HG03039 (cell line): Measurements from ENCODE around the gene P2RY2.
"Not testable (repeated sequence)": the region's sequence is repeated elsewhere in the genome, so short reads cannot be mapped to it uniquely, and the experiment has no call there.

Source experiments
- ATAC-seq: cut with Tn5 transposase; IDR thresholded peaks from one replicate; pipeline ENCODE4 v1.9.1; 2021; ENCODE audit warnings: mild to moderate bottlenecking, moderate library complexity; ENCODE audit not compliant: unreplicated experiment

The P2RY2 gene

GRCh38 chr11:73265853-73266645, 48.0 kb downstream of the P2RY2 start:
- ATAC-seq: no peak

- no peak for ATAC-seq
Observed at GRCh38 chr11:73266646-73267020, 48.6 kb downstream of the P2RY2 start.

GRCh38 chr11:73267122-73267846, 49.2 kb downstream of the P2RY2 start:
- ATAC-seq: no peak

- ATAC-seq: no peak
Observed at GRCh38 chr11:73267906-73268540, 49.9 kb downstream of the P2RY2 start.

- no peak for ATAC-seq
Observed at GRCh38 chr11:73268671-73269271, 50.7 kb downstream of the P2RY2 start.

GRCh38 chr11:73269459-73270015, 51.5 kb downstream of the P2RY2 start:
- no peak for ATAC-seq

GRCh38 chr11:73270016-73270854, 52.2 kb downstream of the P2RY2 start:
- no peak for ATAC-seq

- ATAC-seq: no peak
Observed at GRCh38 chr11:73270855-73271477, 52.9 kb downstream of the P2RY2 start.

- ATAC-seq: not testable (repeated sequence)
Observed at GRCh38 chr11:73271478-73271865, 53.4 kb downstream of the P2RY2 start.

- ATAC-seq: no peak
Observed at GRCh38 chr11:73271936-73272679, 54.0 kb downstream of the P2RY2 start, which contains the start of gene P2RY6. TSS of gene P2RY6 (plus strand) at chr11:73272338. CDS start at chr11:73296519, 24,181 bp downstream.

GRCh38 chr11:73272680-73273038, 54.6 kb downstream of the P2RY2 start:
- ATAC-seq: no peak

- no peak for ATAC-seq
Observed at GRCh38 chr11:73273222-73273895, 55.3 kb downstream of the P2RY2 start.

- not testable (repeated sequence) for ATAC-seq
Observed at GRCh38 chr11:73274191-73274590, 56.1 kb downstream of the P2RY2 start.

- no peak for ATAC-seq
Observed at GRCh38 chr11:73274722-73275380, 56.8 kb downstream of the P2RY2 start.

GRCh38 chr11:73275381-73275750, 57.3 kb downstream of the P2RY2 start:
- no peak for ATAC-seq

- ATAC-seq: no peak
Observed at GRCh38 chr11:73277467-73277866, 59.4 kb downstream of the P2RY2 start.

GRCh38 chr11:73280626-73281025, 62.5 kb downstream of the P2RY2 start:
- ATAC-seq: no peak

GRCh38 chr11:73281201-73281741, 63.2 kb downstream of the P2RY2 start:
- ATAC-seq: no peak
